ENCODE measurements around the gene ARL13A.

GRCh38 chrX:100994352-100995281 is 25.1 kb downstream of the ARL13A start:
- no peak for TF ChIP-seq CTCF (IDR thresholded peaks at IDR 0.05)
- TF ChIP-seq SIN3A (IDR thresholded peaks at IDR 0.05; ENCODE audit: borderline replicate concordance, insufficient read depth, low read depth, low read length) = no peak
- TF ChIP-seq REST (IDR thresholded peaks at IDR 0.05; ENCODE audit: insufficient read depth in 1 of 2, low read depth in 2 of 2, low read length in 1 of 2) = no peak
- no peak for TF ChIP-seq POLR2AphosphoS5 (IDR thresholded peaks at IDR 0.05; ENCODE audit: low read depth, low read length)
- no peak for TF ChIP-seq TCF7L2 (IDR thresholded peaks at IDR 0.05; ENCODE audit: low read depth, low read length)
